NT2/D1 (cell line): ENCODE data around the gene PIK3C3.

Experiments used
- SUZ12 ChIP-seq: IDR thresholded peaks from 2 replicates; pipeline ENCODE4 v1.6.1; 2011; ENCODE audit not compliant: insufficient read length, insufficient read depth; ENCODE audit errors: extremely low read depth
- YY1 ChIP-seq: IDR thresholded peaks from 2 replicates; pipeline ENCODE4 v1.6.1; 2011; ENCODE audit not compliant: insufficient read length, insufficient read depth
- ZNF274 ChIP-seq: IDR thresholded peaks from 2 replicates; pipeline ENCODE4 v1.6.1; 2011; ENCODE audit warnings: mild to moderate bottlenecking, low read depth, low read length

- TF ChIP-seq YY1, result no peak
- TF ChIP-seq SUZ12, result no peak
- no peak for TF ChIP-seq ZNF274
These were observed 37.7 kb downstream of the PIK3C3 start for GRCh38 chr18:41992703-41993102.
